PC-3 (cell line): ENCODE data around the gene TAF5L. TPM values are rescaled to one million over a fixed set of nuclear protein-coding genes. Genes with fewer than 3 reads are reported as not detected.

ENCODE experiments used
- ATAC-seq: fragments of 200-7000 bp; cut with Tn5 transposase; 2 replicates; pipeline ENCODE4 v1.9.1; 2020; ENCODE audit warnings: mild to moderate bottlenecking, moderate library complexity
- Bru-seq: library from RNA; stranded (reverse); fragments of 400-500 nt; gene quantifications from one replicate; lab custom pipeline; 2021; lab: Mats Ljungman, UMichigan
- BruChase-seq, 2 experiments: library from RNA; stranded (reverse); fragments of 400-500 nt; gene quantifications; one replicate each; lab custom pipeline; 2021; lab: Mats Ljungman, UMichigan
- BruUV-seq: library from RNA; stranded (reverse); fragments of 400-500 nt; replicated peaks from 2 replicates; lab custom pipeline; 2021; lab: Mats Ljungman, UMichigan
- CTCF ChIA-PET: fragments of 300-600 bp; sonication (Branson Sonifier 250); formaldehyde crosslinking; loops from one replicate; lab custom pipeline; 2022; ENCODE audit warnings: antibody characterized with exemption; lab: Charles Lee
- POLR2A ChIA-PET: fragments of 300-600 bp; sonication (Branson Sonifier 250); formaldehyde crosslinking; loops from one replicate; lab custom pipeline; 2022; ENCODE audit warnings: antibody characterized with exemption; ENCODE audit not compliant: unreplicated experiment; lab: Charles Lee
- DNase-seq: peaks from one replicate; pipeline ENCODE4 v3.0.0-alpha.2; 2015
- H2AFZ ChIP-seq: fragments of 300-600 bp; sonication (generic); 2 replicates; pipeline ENCODE4 v1.6.0; 2016; ENCODE audit warnings: antibody characterized with exemption, low read length
- H3F3A ChIP-seq: fragments of 300-600 bp; sonication (generic); one replicate; pipeline ENCODE4 v1.6.0; 2017; ENCODE audit warnings: antibody characterized with exemption, low read length, control low read depth, mild to moderate bottlenecking; ENCODE audit not compliant: unreplicated experiment
- H3K27ac ChIP-seq: fragments of 300-600 bp; sonication (generic); 2 replicates; pipeline ENCODE4 v1.5.1; 2016; ENCODE audit warnings: mild to moderate bottlenecking, low read length
- H3K27me3 ChIP-seq: fragments of 300-600 bp; sonication (generic); 2 replicates; pipeline ENCODE4 v1.6.1; 2016; ENCODE audit warnings: low read length, mixed read lengths
- H3K36me3 ChIP-seq: fragments of 300-600 bp; sonication (generic); 2 replicates; pipeline ENCODE4 v1.6.1; 2016; ENCODE audit warnings: low read depth, mixed run types, low read length, mixed read lengths
- H3K4me1 ChIP-seq: fragments of 300-600 bp; sonication (generic); 2 replicates; pipeline ENCODE4 v1.5.1; 2016; ENCODE audit warnings: low read length; ENCODE audit not compliant: insufficient read depth
- H3K4me2 ChIP-seq: fragments of 300-600 bp; sonication (generic); 2 replicates; pipeline ENCODE4 v1.6.0; 2016; ENCODE audit warnings: low read length
- H3K4me3 ChIP-seq: fragments of 300-600 bp; sonication (generic); 2 replicates; pipeline ENCODE4 v1.5.1; 2016; ENCODE audit warnings: mild to moderate bottlenecking, low read length, mixed read lengths
- H3K79me2 ChIP-seq: fragments of 300-600 bp; sonication (generic); 2 replicates; pipeline ENCODE4 v1.6.1; 2017; ENCODE audit warnings: low read length, mixed read lengths
- H3K9ac ChIP-seq: fragments of 300-600 bp; sonication (generic); 2 replicates; pipeline ENCODE4 v1.6.0; 2016; ENCODE audit warnings: mild to moderate bottlenecking, low read length
- H3K9me2 ChIP-seq: fragments of 300-600 bp; sonication (generic); replicated peaks from 2 replicates; pipeline ENCODE4 v1.6.1; 2016; ENCODE audit warnings: mixed run types, low read length, mixed read lengths
- H3K9me3 ChIP-seq: fragments of 300-600 bp; sonication (generic); 2 replicates; pipeline ENCODE4 v1.6.1; 2016; ENCODE audit warnings: low read length, mixed read lengths
- H4K20me1 ChIP-seq: fragments of 300-600 bp; sonication (generic); 2 replicates; pipeline ENCODE4 v1.6.1; 2016; ENCODE audit warnings: low read length, mixed read lengths
- CTCF ChIP-seq: fragments of 300-600 bp; sonication (generic); conservative IDR thresholded peaks from 2 replicates; pipeline ENCODE4 v1.5.1; 2017; ENCODE audit warnings: antibody characterized with exemption, low read depth, mild to moderate bottlenecking, low read length
- EZH2 ChIP-seq: fragments of 300-600 bp; sonication (generic); IDR thresholded peaks from one replicate; pipeline ENCODE4 v1.6.1; 2017; ENCODE audit warnings: antibody characterized with exemption, mild to moderate bottlenecking, low read length; ENCODE audit not compliant: unreplicated experiment
- EZH2phosphoT487 ChIP-seq: fragments of 300-600 bp; sonication (generic); IDR thresholded peaks from 2 replicates; pipeline ENCODE4 v1.6.1; 2018; ENCODE audit warnings: mild to moderate bottlenecking, antibody characterized with exemption, low read length, borderline replicate concordance
- intact Hi-C: fragments of 100-400 bp; cut with micrococcal nuclease; formaldehyde crosslinking; loops from 2 replicates; pipeline ENCODE4 v1.9.0; 2023
- long read RNA-seq: library from polyadenylated mRNA; unstranded; transcript quantifications from one replicate; pipeline ENCODE4 v2.0.0, GENCODE V29; 2021; ENCODE audit not compliant: unreplicated experiment
- total RNA-seq: library from RNA; depleted of rRNA; stranded (reverse); fragments of >200 nt; gene quantifications from 2 replicates; pipeline ENCODE4 v1.2.3, GENCODE V29; 2014; rRNA removed

The TAF5L gene
- total RNA-seq (24.2 and 28.3 TPM in 2 replicates), Bru-seq, nascent RNA (percentile 79 among the genes with signal in this experiment), BruChase-seq, experiment 1, labeled RNA remaining after a 6-hour chase (percentile 73 among the genes with signal in this experiment), BruChase-seq, experiment 2, labeled RNA remaining after a 2-hour chase (percentile 76 among the genes with signal in this experiment)
- long read RNA-seq, partial matches to known transcripts, result 0 of 5 reads
- long read RNA-seq, other reads (novel, unspliced or antisense), result 4 of 5 reads

GRCh38 chr1:229625915-229626831 is at the start of gene TAF5L, which contains the start of gene URB2:
Gene TAF5L (minus strand): TSS chr1:229626122. CDS start chr1:229614482, 11,640 bp downstream.
Gene URB2 (plus strand): TSS chr1:229626247. CDS start chr1:229627634, 1,387 bp downstream.
- Histone ChIP-seq H3F3A (no peaks in the 10 kb centered on the region), H4K20me1 (peaks cover 54% of the 10 kb centered on the region), H3K4me2 (peak within 1 kb of the TSS; percentile 90), H3K4me1 (peaks cover 26% of the 10 kb centered on the region), H3K9me3 (no peaks in the 10 kb centered on the region), H3K4me3 (peak within 1 kb of the TSS; percentile 99), H3K36me3 (no peaks in the 10 kb centered on the region; the same call in 1 of the 2 replicates), H3K27me3 (no peaks in the 10 kb centered on the region), H3K79me2 (peaks cover 92% of the 10 kb centered on the region), H3K9ac (peak within 1 kb of the TSS; percentile 97), H3K27ac (peak within 1 kb of the TSS; percentile 43), H3K9me2 (no peaks in the 10 kb centered on the region), H2AFZ (peak within 1 kb of the TSS; percentile 96)
- DNase-seq (peak; percentile 97), ATAC-seq (peak; percentile 90)
- intact Hi-C loops, result loop anchor here (1.0 kb wide), 2 partner anchors 67 to 118 kb away; partner anchors contain the start of gene NUP133
- BruUV-seq, result no TSS peak
- CTCF ChIA-PET, result interaction anchor here (0.6 kb wide), 1 partner anchor 67 kb away, joined by 3 read pairs; the partner anchor contains the start of gene ABCB10
- POLR2A ChIA-PET, result interaction anchor here (0.9 kb wide), 1 partner anchor 67 kb away, joined by 3 read pairs; the partner anchor contains the start of gene ABCB10
- no peak for TF ChIP-seq EZH2
- 0 out of 2 replicates have a peak, but pooled peaks have one; percentile 43 for TF ChIP-seq EZH2phosphoT487

DNA sequence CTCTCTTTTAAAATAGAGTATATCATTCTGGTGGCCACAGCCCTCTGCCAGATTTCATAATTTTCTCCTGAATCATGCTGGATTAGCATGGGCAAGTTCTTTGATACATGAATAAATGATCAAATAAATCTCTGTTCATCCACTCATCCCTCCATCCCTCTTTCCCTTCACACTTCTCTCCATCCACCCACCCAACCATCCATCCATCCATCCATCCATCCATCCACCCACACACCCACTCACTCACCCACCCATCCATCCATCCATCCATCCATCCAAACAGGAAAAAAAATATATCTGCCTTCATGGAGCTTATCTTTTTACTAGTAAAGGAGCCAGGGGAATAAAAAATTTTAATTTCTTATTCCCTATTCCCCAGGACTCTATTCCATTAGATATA is 49.5 kb upstream of the TAF5L start:
- POLR2A ChIA-PET, result no interaction called here
- H3K9me3 ChIP-seq, result no peaks in the 10 kb centered on the region
- BruUV-seq, result no TSS peak

More for the DNA sequence above, 49.5 kb upstream of the TAF5L start:
- no peaks in the 10 kb centered on the region for H3K27me3 ChIP-seq
- no peak overlapping the region for H3K4me3 ChIP-seq
- no peaks in the 10 kb centered on the region for H3F3A ChIP-seq
- no peak overlapping the region for H3K27ac ChIP-seq
- H4K20me1 ChIP-seq, result no peaks in the 10 kb centered on the region
- DNase-seq (no peak), ATAC-seq (no peak)
- no peak for TF ChIP-seq EZH2
- no peak for TF ChIP-seq EZH2phosphoT487
- no peak for TF ChIP-seq CTCF
- CTCF ChIA-PET, result no interaction called here
- H3K9me2 ChIP-seq, result no peaks in the 10 kb centered on the region
- H2AFZ ChIP-seq, result no peak overlapping the region
- intact Hi-C loops, result no loop called here
- no peaks in the 10 kb centered on the region for H3K79me2 ChIP-seq
- no peak overlapping the region for H3K4me2 ChIP-seq
- no peak overlapping the region for H3K9ac ChIP-seq
- H3K4me1 ChIP-seq, result no peaks in the 10 kb centered on the region
- H3K36me3 ChIP-seq, result no peaks in the 10 kb centered on the region
